ENCODE results near the gene ARID5B. TPM values are rescaled to one million over a fixed set of nuclear protein-coding genes. Genes with fewer than 3 reads are reported as not detected.

The ARID5B gene
- total and polyA plus RNA-seq, 2 experiments from 2014 or later = 1.3 to 1.6 TPM

GRCh38 chr10:61990761-61991135, 89.2 kb downstream of the ARID5B start:
- no peaks in the 10 kb centered on the region for H3F3A ChIP-seq (replicated peaks; ENCODE audit: low read depth)
- ATAC-seq (no peak), DNase-seq (ENCODE audit: low spot score) (no peak)
- H3K4me1 ChIP-seq (ENCODE audit: insufficient read depth) = peaks cover 60% of the 10 kb centered on the region
- H3K27me3 Mint-ChIP-seq (ENCODE audit: insufficient read depth, low read depth, poor library complexity) = peaks cover 2% of the 10 kb centered on the region
- H3K36me3 ChIP-seq (ENCODE audit: insufficient read depth) = no peaks in the 10 kb centered on the region
- H3K36me3 Mint-ChIP-seq (ENCODE audit: low read depth) = no peaks in the 10 kb centered on the region
- no peaks in the 10 kb centered on the region for H3K9me3 Mint-ChIP-seq
- peaks cover 55% of the 10 kb centered on the region for H3K4me1 Mint-ChIP-seq
- no peak overlapping the region for H3K4me3 ChIP-seq
- no peak overlapping the region for H3K27ac ChIP-seq (ENCODE audit: low read depth)
- H3K9me2 ChIP-seq (ENCODE audit: insufficient read depth) = no peaks in the 10 kb centered on the region; the same call in 1 of the 2 replicates
- H4K20me1 ChIP-seq (replicated peaks; ENCODE audit: insufficient read depth) = no peaks in the 10 kb centered on the region
- H3K4me2 ChIP-seq = no peak overlapping the region
- no peak for TF ChIP-seq POLR2AphosphoS5 (IDR thresholded peaks at IDR 0.05; ENCODE audit: low read depth)
- no peak overlapping the region for H2AFZ ChIP-seq
- no peak overlapping the region for H3K27ac Mint-ChIP-seq
- H3K79me2 ChIP-seq (replicated peaks; ENCODE audit: insufficient read depth) = no peaks in the 10 kb centered on the region
- H3K4me3 Mint-ChIP-seq = no peak overlapping the region
- no peaks in the 10 kb centered on the region for H3K27me3 ChIP-seq (ENCODE audit: insufficient read depth)

DNA sequence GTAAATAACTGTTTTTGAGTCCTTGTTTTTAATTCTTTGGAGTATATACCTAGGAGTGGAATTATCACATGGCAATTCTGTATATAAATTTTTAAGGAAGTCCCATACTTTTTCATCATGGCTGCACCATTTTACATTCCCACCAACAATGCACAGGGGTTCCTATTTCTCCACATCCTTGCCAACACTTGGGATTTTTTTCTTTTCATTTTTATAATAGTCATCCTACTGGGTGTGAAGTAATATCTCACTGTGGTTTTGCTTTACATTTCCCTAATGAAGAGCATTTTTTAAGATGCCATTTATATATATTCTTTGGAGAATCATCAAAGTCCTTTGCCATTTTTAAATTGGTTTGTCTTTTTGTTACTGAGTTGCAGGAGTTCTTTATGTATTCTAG, 89.7 kb downstream of the ARID5B start:
- H3K36me3 ChIP-seq (ENCODE audit: insufficient read depth) = no peaks in the 10 kb centered on the region
- Mint-ChIP-seq H3K27ac (no peak overlapping the region), H3K27me3 (ENCODE audit: insufficient read depth, low read depth, poor library complexity) (peaks cover 2% of the 10 kb centered on the region), H3K4me1 (peaks cover 53% of the 10 kb centered on the region), H3K36me3 (ENCODE audit: low read depth) (no peaks in the 10 kb centered on the region), H3K4me3 (no peak overlapping the region), H3K9me3 (no peaks in the 10 kb centered on the region)
- H3K27me3 ChIP-seq (ENCODE audit: insufficient read depth) = no peaks in the 10 kb centered on the region
- H3K4me2 ChIP-seq = no peak overlapping the region
- no peaks in the 10 kb centered on the region for H3F3A ChIP-seq (replicated peaks; ENCODE audit: low read depth)
- no peak for TF ChIP-seq CREB1 (CRISPR knock-in tag; IDR thresholded peaks at IDR 0.05; ENCODE audit: low read depth)
- TF ChIP-seq, protein P1, sequence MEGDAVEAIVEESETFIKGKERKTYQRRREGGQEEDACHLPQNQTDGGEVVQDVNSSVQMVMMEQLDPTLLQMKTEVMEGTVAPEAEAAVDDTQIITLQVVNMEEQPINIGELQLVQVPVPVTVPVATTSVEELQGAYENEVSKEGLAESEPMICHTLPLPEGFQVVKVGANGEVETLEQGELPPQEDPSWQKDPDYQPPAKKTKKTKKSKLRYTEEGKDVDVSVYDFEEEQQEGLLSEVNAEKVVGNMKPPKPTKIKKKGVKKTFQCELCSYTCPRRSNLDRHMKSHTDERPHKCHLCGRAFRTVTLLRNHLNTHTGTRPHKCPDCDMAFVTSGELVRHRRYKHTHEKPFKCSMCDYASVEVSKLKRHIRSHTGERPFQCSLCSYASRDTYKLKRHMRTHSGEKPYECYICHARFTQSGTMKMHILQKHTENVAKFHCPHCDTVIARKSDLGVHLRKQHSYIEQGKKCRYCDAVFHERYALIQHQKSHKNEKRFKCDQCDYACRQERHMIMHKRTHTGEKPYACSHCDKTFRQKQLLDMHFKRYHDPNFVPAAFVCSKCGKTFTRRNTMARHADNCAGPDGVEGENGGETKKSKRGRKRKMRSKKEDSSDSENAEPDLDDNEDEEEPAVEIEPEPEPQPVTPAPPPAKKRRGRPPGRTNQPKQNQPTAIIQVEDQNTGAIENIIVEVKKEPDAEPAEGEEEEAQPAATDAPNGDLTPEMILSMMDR (conservative IDR thresholded peaks at IDR 0.05; ENCODE audit: low read depth in 2 of 2) = no peak
- TF ChIP-seq ZNF462 (CRISPR knock-in tag; IDR thresholded peaks at IDR 0.05) = no peak
- no peak for TF ChIP-seq NANOG (IDR thresholded peaks at IDR 0.05; ENCODE audit: borderline replicate concordance)
- no peak for TF ChIP-seq EZH2phosphoT487 (IDR thresholded peaks at IDR 0.05; ENCODE audit: unreplicated experiment)
- TF ChIP-seq JUNB (IDR thresholded peaks at IDR 0.05; ENCODE audit: unreplicated experiment) = no peak
- no peak for TF ChIP-seq STAT1 (IDR thresholded peaks at IDR 0.05; ENCODE audit: unreplicated experiment)
- TF ChIP-seq REST (IDR thresholded peaks at IDR 0.05; ENCODE audit: unreplicated experiment) = no peak
- peaks cover 56% of the 10 kb centered on the region for H3K4me1 ChIP-seq (ENCODE audit: insufficient read depth)
- no peaks in the 10 kb centered on the region; the same call in 1 of the 2 replicates for H3K9me2 ChIP-seq (ENCODE audit: insufficient read depth)
- ATAC-seq (no peak), DNase-seq (ENCODE audit: low spot score) (no peak)
- no peaks in the 10 kb centered on the region for H4K20me1 ChIP-seq (replicated peaks; ENCODE audit: insufficient read depth)
- no peak overlapping the region for H2AFZ ChIP-seq
- no peaks in the 10 kb centered on the region for H3K79me2 ChIP-seq (replicated peaks; ENCODE audit: insufficient read depth)
- H3K4me3 ChIP-seq = no peak overlapping the region
- H3K27ac ChIP-seq (ENCODE audit: low read depth) = no peak overlapping the region

Measured in GM23338 (cell line).